ENCODE data around the gene CYBB. TPM values are rescaled to one million over a fixed set of nuclear protein-coding genes. Genes with fewer than 3 reads are reported as not detected.

CYBB gene
- total RNA-seq, 2 donors from 2014 or later = 38.7 to 39.9 TPM

DNA sequence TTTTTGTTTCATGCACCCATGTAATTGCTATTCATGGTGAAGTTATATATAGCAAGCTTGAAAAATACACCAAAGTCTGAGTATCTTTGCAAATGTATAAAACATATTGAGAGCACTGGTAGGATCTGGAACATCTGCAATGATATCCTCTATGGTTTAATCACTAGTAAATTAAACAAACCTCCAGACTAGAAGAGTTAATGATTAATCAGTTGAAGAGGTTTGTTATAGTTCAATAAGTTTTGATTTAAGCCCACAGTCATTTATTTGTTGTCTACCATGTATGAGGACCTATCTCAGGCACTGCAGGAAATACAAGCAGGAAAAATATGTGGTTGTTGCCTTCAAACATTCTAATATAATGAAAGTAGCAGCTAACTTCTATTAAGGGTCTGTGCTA lies 16.5 kb downstream of the CYBB start:
- no peak overlapping the region for H3K27ac ChIP-seq
- no peaks in the 10 kb centered on the region for H3K4me1 ChIP-seq (ENCODE audit: control insufficient read depth in 1 of 2, low read depth in 2 of 2)
- H3K36me3 ChIP-seq = no peaks in the 10 kb centered on the region
- no peaks in the 10 kb centered on the region for H3K9me3 ChIP-seq
- H3K4me3 ChIP-seq = no peak overlapping the region
- H3K27me3 ChIP-seq (replicated peaks; ENCODE audit: insufficient read depth) = no peaks in the 10 kb centered on the region
- TF ChIP-seq, protein P1, sequence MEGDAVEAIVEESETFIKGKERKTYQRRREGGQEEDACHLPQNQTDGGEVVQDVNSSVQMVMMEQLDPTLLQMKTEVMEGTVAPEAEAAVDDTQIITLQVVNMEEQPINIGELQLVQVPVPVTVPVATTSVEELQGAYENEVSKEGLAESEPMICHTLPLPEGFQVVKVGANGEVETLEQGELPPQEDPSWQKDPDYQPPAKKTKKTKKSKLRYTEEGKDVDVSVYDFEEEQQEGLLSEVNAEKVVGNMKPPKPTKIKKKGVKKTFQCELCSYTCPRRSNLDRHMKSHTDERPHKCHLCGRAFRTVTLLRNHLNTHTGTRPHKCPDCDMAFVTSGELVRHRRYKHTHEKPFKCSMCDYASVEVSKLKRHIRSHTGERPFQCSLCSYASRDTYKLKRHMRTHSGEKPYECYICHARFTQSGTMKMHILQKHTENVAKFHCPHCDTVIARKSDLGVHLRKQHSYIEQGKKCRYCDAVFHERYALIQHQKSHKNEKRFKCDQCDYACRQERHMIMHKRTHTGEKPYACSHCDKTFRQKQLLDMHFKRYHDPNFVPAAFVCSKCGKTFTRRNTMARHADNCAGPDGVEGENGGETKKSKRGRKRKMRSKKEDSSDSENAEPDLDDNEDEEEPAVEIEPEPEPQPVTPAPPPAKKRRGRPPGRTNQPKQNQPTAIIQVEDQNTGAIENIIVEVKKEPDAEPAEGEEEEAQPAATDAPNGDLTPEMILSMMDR (IDR thresholded peaks at IDR 0.05) = no peak
- no peak for DNase-seq (ENCODE audit: low spot score)
- ATAC-seq (ENCODE audit: insufficient number of reproducible peaks, low FRiP score, low read depth) = no peak

DNA sequence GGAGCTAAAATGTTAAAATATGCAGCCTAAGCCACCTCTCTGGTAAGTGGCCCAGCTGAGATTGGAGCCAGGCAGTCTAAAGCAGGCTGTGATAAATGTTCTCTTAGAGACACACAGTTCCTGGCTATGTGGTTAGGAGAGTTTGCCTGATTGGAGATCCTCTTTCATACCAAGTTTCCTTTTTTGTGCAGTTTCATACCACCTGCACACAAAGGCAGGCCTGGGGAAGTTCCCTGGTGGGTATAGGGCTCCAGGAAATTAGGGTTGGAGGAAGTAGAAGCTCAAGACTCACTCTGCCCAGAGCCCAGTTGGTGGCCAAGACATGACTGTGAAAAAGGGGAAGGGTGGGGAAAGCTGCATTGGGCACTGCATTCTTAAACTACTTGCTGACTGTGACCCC lies 16.9 kb downstream of the CYBB start:
- TF ChIP-seq, protein P1 (IDR thresholded peaks at IDR 0.05) = no peak
- no peaks in the 10 kb centered on the region for H3K9me3 ChIP-seq
- H3K4me3 ChIP-seq = no peak overlapping the region
- H3K4me1 ChIP-seq (ENCODE audit: control insufficient read depth in 1 of 2, low read depth in 2 of 2) = no peaks in the 10 kb centered on the region
- ATAC-seq (ENCODE audit: insufficient number of reproducible peaks, low FRiP score, low read depth) (no peak), DNase-seq (ENCODE audit: low spot score) (no peak)
- no peaks in the 10 kb centered on the region for H3K27me3 ChIP-seq (replicated peaks; ENCODE audit: insufficient read depth)
- no peak overlapping the region for H3K27ac ChIP-seq
- H3K36me3 ChIP-seq = no peaks in the 10 kb centered on the region

DNA sequence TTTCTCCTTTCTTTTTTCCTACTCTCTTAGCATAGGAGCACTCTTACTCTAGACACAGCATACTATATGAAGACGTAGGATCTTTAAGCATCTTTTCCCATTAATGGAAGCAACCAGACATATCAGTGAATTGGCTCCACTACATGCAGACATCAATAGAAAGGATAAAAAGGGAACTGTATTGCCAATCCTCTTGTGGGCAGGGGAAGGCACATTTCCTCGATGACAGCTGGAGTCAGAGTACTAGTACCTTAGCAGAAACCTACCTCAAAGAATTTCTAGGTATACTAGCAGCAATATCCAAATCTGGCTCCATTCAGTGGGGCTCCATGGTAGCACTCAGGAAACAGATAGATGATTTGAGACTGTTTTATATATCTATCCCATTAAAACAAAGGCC lies 20.1 kb downstream of the CYBB start:
- no peak for ATAC-seq (ENCODE audit: insufficient number of reproducible peaks, low FRiP score, low read depth)

GRCh38 chrX:37800717-37801116 lies 20.9 kb downstream of the CYBB start:
- no peaks in the 10 kb centered on the region for H3K27me3 ChIP-seq (replicated peaks; ENCODE audit: insufficient read depth)
- no peaks in the 10 kb centered on the region for H3K9me3 ChIP-seq
- no peak overlapping the region for H3K27ac ChIP-seq
- H3K4me1 ChIP-seq (ENCODE audit: control insufficient read depth in 1 of 2, low read depth in 2 of 2) = no peaks in the 10 kb centered on the region
- TF ChIP-seq, protein P1 (IDR thresholded peaks at IDR 0.05) = no peak
- H3K4me3 ChIP-seq = no peak overlapping the region
- no peak for ATAC-seq (ENCODE audit: insufficient number of reproducible peaks, low FRiP score, low read depth)
- DNase-seq (ENCODE audit: low spot score) = no peak
- no peaks in the 10 kb centered on the region for H3K36me3 ChIP-seq

More for the DNA sequence above, 20.1 kb downstream of the CYBB start:
- no peaks in the 10 kb centered on the region for H3K4me1 ChIP-seq (ENCODE audit: control insufficient read depth in 1 of 2, low read depth in 2 of 2)
- no peak for DNase-seq (ENCODE audit: low spot score)
- H3K36me3 ChIP-seq = no peaks in the 10 kb centered on the region
- H3K27ac ChIP-seq = no peak overlapping the region
- no peak overlapping the region for H3K4me3 ChIP-seq
- TF ChIP-seq, protein P1 (IDR thresholded peaks at IDR 0.05) = no peak
- H3K27me3 ChIP-seq (replicated peaks; ENCODE audit: insufficient read depth) = no peaks in the 10 kb centered on the region
- H3K9me3 ChIP-seq = no peaks in the 10 kb centered on the region

DNA sequence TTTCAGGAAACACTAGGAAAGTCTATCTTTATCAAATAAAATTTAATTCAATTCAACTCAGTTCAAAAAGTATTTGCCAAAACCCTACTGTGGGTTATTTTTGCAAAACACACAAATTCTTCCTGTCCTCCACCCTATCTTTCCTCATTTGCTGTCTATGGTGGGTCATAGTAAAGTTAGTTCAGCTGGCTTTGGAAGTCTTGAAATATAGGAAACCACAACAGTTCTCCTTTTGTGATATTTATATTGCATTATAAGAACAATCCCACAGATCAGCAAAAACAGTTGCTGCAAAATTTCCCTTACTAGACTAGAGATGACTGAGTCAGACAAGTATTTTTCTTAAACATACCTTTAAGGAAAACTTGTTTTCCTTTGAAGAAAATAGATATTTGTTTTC lies 22.2 kb downstream of the CYBB start:
- TF ChIP-seq, protein P1 (IDR thresholded peaks at IDR 0.05) = no peak
- ATAC-seq (ENCODE audit: insufficient number of reproducible peaks, low FRiP score, low read depth) (no peak), DNase-seq (ENCODE audit: low spot score) (no peak)
- Histone ChIP-seq H3K36me3 (no peaks in the 10 kb centered on the region), H3K27ac (no peak overlapping the region), H3K27me3 (replicated peaks; ENCODE audit: insufficient read depth) (no peaks in the 10 kb centered on the region), H3K4me3 (no peak overlapping the region), H3K4me1 (ENCODE audit: control insufficient read depth in 1 of 2, low read depth in 2 of 2) (no peaks in the 10 kb centered on the region), H3K9me3 (no peaks in the 10 kb centered on the region)

Data from thoracic aorta (tissue), 2 donors.